SJCRH30 (cell line): ENCODE measurements around the gene PDZD8. TPM values are rescaled to one million over a fixed set of nuclear protein-coding genes. Genes with fewer than 3 reads are reported as not detected.
A peak's percentile ranks its signal among the peaks of the same experiment; 100 is the strongest.

Source experiments
- DNase-seq, 2 experiments: peaks; one replicate each; pipeline ENCODE4 v3.0.0-alpha.2; 2015 to 2020
- H3K27ac ChIP-seq: fragments of 250-450 bp; sonication (Bioruptor Pico); 2 replicates; pipeline ENCODE4 v1.5.1; 2020; ENCODE audit warnings: mild to moderate bottlenecking, moderate library complexity
- H3K27me3 ChIP-seq: fragments of 250-450 bp; sonication (Bioruptor Pico); 2 replicates; pipeline ENCODE4 v1.5.1; 2020; ENCODE audit warnings: mild to moderate bottlenecking, moderate library complexity
- H3K36me3 ChIP-seq: fragments of 250-450 bp; sonication (Bioruptor Pico); 2 replicates; pipeline ENCODE4 v1.5.1; 2020; ENCODE audit warnings: mild to moderate bottlenecking, moderate library complexity
- H3K4me1 ChIP-seq: fragments of 250-450 bp; sonication (Bioruptor Pico); 2 replicates; pipeline ENCODE4 v1.5.1; 2020; ENCODE audit warnings: mild to moderate bottlenecking, moderate library complexity
- H3K4me3 ChIP-seq: fragments of 250-450 bp; sonication (Bioruptor Pico); 2 replicates; pipeline ENCODE4 v1.5.1; 2020; ENCODE audit warnings: mild to moderate bottlenecking, moderate library complexity
- H3K9me3 ChIP-seq: fragments of 250-450 bp; sonication (Bioruptor Pico); replicated peaks from 2 replicates; pipeline ENCODE4 v1.5.1; 2020; ENCODE audit warnings: mild to moderate bottlenecking, moderate library complexity
- total RNA-seq: library from RNA; depleted of rRNA; stranded (reverse); fragments of >200 nt; shearing (Covaris generic); gene quantifications from 2 replicates; pipeline ENCODE4 v1.2.3, GENCODE V29; 2014

PDZD8 gene
- total RNA-seq, 1 experiment from 2014 or later = 31.4 TPM

DNA sequence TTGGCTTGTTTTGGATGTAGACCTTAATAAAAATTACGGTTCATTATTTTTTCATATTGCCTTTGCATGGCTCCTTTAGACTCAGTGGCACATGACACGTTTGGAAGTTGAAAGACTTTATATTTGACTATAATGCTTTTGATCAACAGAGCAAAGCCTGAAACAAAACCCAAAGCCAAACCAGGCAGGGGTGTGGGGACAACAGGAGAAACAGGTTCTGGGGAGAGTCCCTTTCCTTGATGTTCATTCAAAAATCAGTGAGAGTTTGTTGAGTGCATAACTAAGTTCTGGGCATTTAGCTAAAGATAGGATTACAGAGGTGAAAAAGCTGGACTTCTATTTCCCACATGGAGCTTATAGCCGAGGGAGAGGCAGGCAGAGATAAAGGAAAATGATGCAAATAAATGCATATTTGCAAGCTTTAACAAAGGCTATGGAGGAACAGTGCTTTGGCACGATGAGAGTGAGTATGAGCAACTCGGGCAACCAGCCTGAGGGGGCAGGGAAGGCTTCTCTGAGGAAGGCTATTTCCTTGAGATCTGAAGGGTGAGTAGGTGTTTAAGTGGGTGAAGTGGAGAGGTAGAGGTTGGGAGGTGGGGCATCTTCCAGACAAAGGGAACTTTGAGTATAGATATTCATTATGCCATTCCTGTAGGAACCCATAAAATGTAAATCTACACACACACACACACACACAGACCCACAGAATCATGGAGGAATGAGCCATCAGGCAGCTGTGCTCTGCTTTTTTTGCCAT, 34.5 kb upstream of the PDZD8 start:
- Histone ChIP-seq H3K36me3 (no peaks in the 10 kb centered on the region), H3K27ac (no peak overlapping the region), H3K27me3 (peaks cover 4% of the 10 kb centered on the region; the same call in 1 of the 2 replicates), H3K9me3 (no peaks in the 10 kb centered on the region), H3K4me3 (no peak overlapping the region), H3K4me1 (peaks cover 7% of the 10 kb centered on the region)
- no peak for DNase-seq

DNA sequence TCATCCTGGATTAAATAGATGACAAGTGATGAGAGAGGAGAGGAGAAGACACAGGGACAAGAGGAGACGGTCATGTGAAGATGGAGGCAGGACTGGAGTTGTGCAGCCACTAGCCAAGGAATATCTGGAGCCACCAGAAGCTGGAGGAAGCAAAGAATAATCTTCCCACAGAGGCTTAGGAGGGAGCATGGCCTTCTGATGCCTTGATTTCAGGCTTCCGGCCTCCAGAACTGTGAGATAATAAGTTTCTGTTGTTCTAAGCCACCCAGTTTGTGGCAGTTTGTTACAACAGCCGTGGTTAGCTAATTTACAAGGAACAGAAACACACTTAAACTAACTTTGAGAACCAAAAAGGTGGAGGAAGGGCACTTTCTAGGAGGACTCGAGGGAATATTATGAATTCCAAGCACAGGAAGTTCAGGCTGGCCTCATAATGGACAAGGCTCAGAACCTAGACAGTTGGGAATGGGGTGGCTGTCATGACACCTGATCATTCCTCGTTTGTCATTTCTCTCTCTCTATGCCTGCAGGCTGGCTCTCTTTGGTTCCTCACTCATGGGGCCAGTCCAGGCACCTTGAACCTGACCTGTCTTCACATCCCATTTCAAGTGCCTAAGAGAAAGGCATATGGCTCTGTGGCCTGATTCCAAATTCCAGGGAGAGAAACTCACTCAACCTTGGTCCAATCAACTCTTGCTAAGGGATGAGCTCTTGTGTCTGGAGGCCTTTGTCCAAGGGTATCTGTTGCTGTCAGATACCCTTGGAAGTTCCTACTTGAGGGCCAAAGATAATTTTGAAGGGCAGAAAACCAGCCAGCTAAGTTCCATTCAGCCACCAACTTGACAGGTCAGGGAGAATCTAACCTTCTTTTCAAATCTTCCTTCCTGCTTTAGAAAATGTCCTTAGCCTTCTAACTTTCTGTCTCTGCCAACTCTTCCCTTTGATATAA, 33.5 kb upstream of the PDZD8 start:
- H3K27ac ChIP-seq = no peak overlapping the region
- no peak for DNase-seq
- H3K4me1 ChIP-seq = no peaks in the 10 kb centered on the region

DNA sequence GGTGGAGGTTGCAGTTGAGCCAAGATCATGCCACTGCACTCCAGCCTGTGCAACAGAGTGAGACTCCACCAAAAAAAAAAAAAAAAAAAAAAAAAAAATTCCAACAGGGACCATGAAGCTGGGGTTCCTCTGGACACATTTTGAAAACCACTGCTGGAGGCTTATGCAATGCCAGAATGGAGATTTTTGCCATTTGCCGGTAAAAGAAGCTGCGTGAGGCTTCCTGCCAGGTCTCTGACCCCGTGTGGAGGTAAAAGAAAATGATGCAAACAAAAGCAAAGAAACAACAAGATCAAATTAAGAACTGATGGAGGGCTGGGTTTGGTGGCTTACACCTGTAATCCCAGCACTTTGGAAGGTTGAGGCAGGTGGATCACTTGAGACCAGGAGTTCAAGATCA, 30.5 kb upstream of the PDZD8 start:
- Histone ChIP-seq H3K36me3 (no peaks in the 10 kb centered on the region), H3K9me3 (no peaks in the 10 kb centered on the region), H3K27ac (no peak overlapping the region), H3K4me3 (no peak overlapping the region), H3K27me3 (no peaks in the 10 kb centered on the region), H3K4me1 (no peaks in the 10 kb centered on the region)
- no peak for DNase-seq

More for the DNA sequence above, 33.5 kb upstream of the PDZD8 start:
- Histone ChIP-seq H3K4me3 (no peak overlapping the region), H3K36me3 (no peaks in the 10 kb centered on the region), H3K27me3 (no peaks in the 10 kb centered on the region; the same call in 1 of the 2 replicates), H3K9me3 (no peaks in the 10 kb centered on the region)

GRCh38 chr10:117400329-117400728, 25.1 kb upstream of the PDZD8 start:
- Histone ChIP-seq H3K9me3 (no peaks in the 10 kb centered on the region), H3K4me3 (no peak overlapping the region), H3K4me1 (no peaks in the 10 kb centered on the region), H3K27me3 (no peaks in the 10 kb centered on the region), H3K36me3 (no peaks in the 10 kb centered on the region), H3K27ac (no peak overlapping the region)
- DNase-seq = no peak

GRCh38 chr10:117399341-117400196, 24.3 kb upstream of the PDZD8 start:
- Histone ChIP-seq H3K9me3 (no peaks in the 10 kb centered on the region), H3K4me3 (no peak overlapping the region), H3K4me1 (no peaks in the 10 kb centered on the region), H3K27me3 (no peaks in the 10 kb centered on the region), H3K36me3 (no peaks in the 10 kb centered on the region), H3K27ac (no peak overlapping the region)
- DNase-seq = no peak

- no peak overlapping the region for H3K4me3 ChIP-seq
- H3K9me3 ChIP-seq = no peaks in the 10 kb centered on the region
- no peaks in the 10 kb centered on the region for H3K36me3 ChIP-seq
- DNase-seq = no peak
- no peaks in the 10 kb centered on the region for H3K4me1 ChIP-seq
- H3K27me3 ChIP-seq = no peaks in the 10 kb centered on the region
- H3K27ac ChIP-seq = no peak overlapping the region
Measured at GRCh38 chr10:117398029-117398428, 22.8 kb upstream of the PDZD8 start.

DNA sequence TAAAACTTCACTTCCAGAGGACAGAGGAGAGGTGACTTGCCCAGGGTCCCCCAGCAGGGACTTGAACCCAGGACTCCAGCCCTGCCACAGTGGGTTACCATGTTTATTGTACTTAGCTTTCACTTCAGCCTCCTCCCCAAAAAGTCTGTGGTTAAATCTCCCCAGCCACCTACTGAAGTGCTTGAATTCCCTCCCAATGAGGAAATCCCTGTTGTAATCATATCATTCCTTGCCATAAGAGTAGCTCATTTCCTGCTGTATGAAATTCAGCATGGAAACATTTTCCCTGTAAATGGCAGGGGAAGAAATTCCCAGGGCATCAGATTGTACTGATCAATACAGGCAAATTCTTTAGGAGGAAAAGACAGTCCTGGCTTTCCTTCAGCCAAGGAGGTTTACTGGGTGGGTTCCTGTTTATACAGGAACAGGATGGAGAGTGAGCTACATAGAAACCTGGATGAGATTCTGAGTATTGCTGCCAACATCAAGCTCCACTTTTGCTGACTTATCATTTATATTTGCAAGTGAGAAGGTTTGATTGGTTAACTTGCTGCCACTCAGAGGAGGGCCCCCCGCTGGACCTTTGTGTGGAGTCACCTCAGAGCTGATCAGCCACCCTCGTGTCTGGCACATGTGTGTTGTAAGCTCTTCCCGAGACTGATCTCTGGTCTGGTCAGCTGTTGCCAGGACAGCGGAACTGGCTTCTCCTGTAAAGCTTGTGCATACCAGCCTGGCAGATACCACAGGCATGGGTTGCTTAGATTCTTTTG, 16.4 kb upstream of the PDZD8 start:
- no peaks in the 10 kb centered on the region for H3K36me3 ChIP-seq
- no peaks in the 10 kb centered on the region for H3K4me1 ChIP-seq
- no peak overlapping the region for H3K27ac ChIP-seq
- peaks cover 3% of the 10 kb centered on the region; the same call in 1 of the 2 replicates for H3K27me3 ChIP-seq
- DNase-seq = peak; percentile 16 to 17
- H3K4me3 ChIP-seq = no peak overlapping the region
- no peaks in the 10 kb centered on the region for H3K9me3 ChIP-seq

DNA sequence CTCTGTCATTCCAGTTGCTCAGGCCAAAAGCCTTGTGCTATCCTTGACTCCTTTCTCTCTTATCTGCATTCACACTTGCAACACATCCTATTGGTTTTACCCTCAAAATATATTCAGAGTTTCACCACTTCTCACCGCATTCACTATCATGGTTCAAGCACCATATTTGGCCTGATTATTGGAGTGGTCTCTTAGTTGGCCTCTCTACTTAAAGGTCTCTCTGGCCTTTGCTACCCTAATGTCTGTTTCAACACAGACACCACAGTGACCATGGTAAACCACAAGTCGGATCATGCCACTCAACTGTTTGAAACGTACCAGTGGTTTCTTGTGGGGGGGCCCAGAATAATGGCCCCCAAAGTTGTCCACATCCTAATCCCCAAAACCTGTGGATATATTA, 15.2 kb upstream of the PDZD8 start:
- Histone ChIP-seq H3K27ac (no peak overlapping the region), H3K36me3 (no peaks in the 10 kb centered on the region), H3K4me1 (no peaks in the 10 kb centered on the region), H3K4me3 (no peak overlapping the region), H3K27me3 (peaks cover 3% of the 10 kb centered on the region; the same call in 1 of the 2 replicates), H3K9me3 (no peaks in the 10 kb centered on the region)
- DNase-seq = no peak

- no peak for DNase-seq
- Histone ChIP-seq H3K36me3 (no peaks in the 10 kb centered on the region), H3K27me3 (peaks cover 3% of the 10 kb centered on the region; the same call in 1 of the 2 replicates), H3K27ac (no peak overlapping the region), H3K9me3 (no peaks in the 10 kb centered on the region), H3K4me1 (no peaks in the 10 kb centered on the region), H3K4me3 (no peak overlapping the region)
Measured at GRCh38 chr10:117386805-117387204, 11.6 kb upstream of the PDZD8 start.

GRCh38 chr10:117382861-117383260, 7.6 kb upstream of the PDZD8 start:
- Histone ChIP-seq H3K4me1 (no peaks in the 10 kb centered on the region), H3K27ac (no peak overlapping the region), H3K4me3 (no peak overlapping the region), H3K9me3 (no peaks in the 10 kb centered on the region), H3K36me3 (no peaks in the 10 kb centered on the region), H3K27me3 (peaks cover 8% of the 10 kb centered on the region; the same call in 1 of the 2 replicates)
- DNase-seq = no peak

- peak; percentile 61 to 66 for DNase-seq
- Histone ChIP-seq H3K36me3 (no peaks in the 10 kb centered on the region), H3K27me3 (no peaks in the 10 kb centered on the region), H3K4me3 (peak overlapping the region; percentile 88), H3K9me3 (no peaks in the 10 kb centered on the region), H3K4me1 (peaks cover 6% of the 10 kb centered on the region; the same call in 1 of the 2 replicates), H3K27ac (peak overlapping the region; percentile 39)
Measured at GRCh38 chr10:117374506-117375359, 507 bp downstream of the PDZD8 start.

GRCh38 chr10:117373823-117374505, 1.3 kb downstream of the PDZD8 start:
- peak; percentile 21 to 52 for DNase-seq
- no peaks in the 10 kb centered on the region for H3K9me3 ChIP-seq
- H3K27me3 ChIP-seq = no peaks in the 10 kb centered on the region
- no peak overlapping the region for H3K27ac ChIP-seq
- H3K4me3 ChIP-seq = peak overlapping the region; percentile 88
- H3K36me3 ChIP-seq = no peaks in the 10 kb centered on the region
- H3K4me1 ChIP-seq = peaks cover 6% of the 10 kb centered on the region; the same call in 1 of the 2 replicates

DNA sequence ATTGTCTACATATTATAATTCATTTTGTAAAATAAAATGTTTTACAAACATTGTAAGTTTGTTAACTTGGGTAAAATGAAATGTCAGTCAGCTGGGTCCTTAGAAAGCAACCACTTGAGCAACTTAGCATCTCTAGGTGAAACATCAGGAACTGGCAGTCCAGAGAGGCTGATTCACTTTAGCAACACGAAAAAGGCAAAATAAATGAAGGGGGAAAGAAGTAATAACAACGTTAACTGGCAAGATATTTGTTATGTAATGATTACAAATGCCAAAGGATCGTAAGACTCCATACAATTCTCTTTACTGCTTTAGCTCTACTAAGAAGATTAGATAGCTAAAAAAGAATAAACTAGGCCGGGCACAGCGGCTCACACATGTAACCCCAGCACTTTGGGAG, 5.0 kb downstream of the PDZD8 start:
- H3K4me1 ChIP-seq = no peaks in the 10 kb centered on the region
- no peaks in the 10 kb centered on the region for H3K27me3 ChIP-seq
- DNase-seq = no peak
- no peak overlapping the region for H3K4me3 ChIP-seq
- H3K27ac ChIP-seq = no peak overlapping the region
- no peaks in the 10 kb centered on the region for H3K9me3 ChIP-seq
- no peaks in the 10 kb centered on the region for H3K36me3 ChIP-seq
